Keratinocyte (primary cell): ENCODE results near the gene CEP63. TPM values are rescaled to one million over a fixed set of nuclear protein-coding genes. Genes with fewer than 3 reads are reported as not detected.

Source experiments
- DNase-seq: peaks from one replicate; pipeline ENCODE4 v3.0.0-alpha.2; 2011; ENCODE audit warnings: low read depth, missing footprints, low spot score
- FAIRE-seq: peaks from 2 replicates; lab custom pipeline; 2011; peaks lifted over from hg19 to GRCh38; lab: Jason Lieb, UNC
- H2AFZ ChIP-seq: 2 replicates; pipeline ENCODE4 v1.6.0; 2012; ENCODE audit warnings: low read length, control low read depth, inconsistent platforms; ENCODE audit not compliant: control insufficient read depth
- H3K27ac ChIP-seq: 2 replicates; pipeline ENCODE4 v1.5.1; 2011; ENCODE audit warnings: low read length; ENCODE audit not compliant: control insufficient read depth, insufficient read depth
- H3K27me3 ChIP-seq: 3 replicates; pipeline ENCODE4 v1.6.0; 2011; ENCODE audit warnings: low read length; ENCODE audit not compliant: control insufficient read depth, insufficient read depth; ENCODE audit errors: extremely low read depth
- H3K36me3 ChIP-seq, 2 experiments: 2 replicates in 1 of 2; 3 replicates in 1 of 2; pipeline ENCODE4 v1.5.1; 2011; ENCODE audit warnings: low read length in 2 of 2, mild to moderate bottlenecking in 1 of 2; ENCODE audit not compliant: control insufficient read depth in 2 of 2, insufficient read depth in 2 of 2; ENCODE audit errors: extremely low read depth in 1 of 2
- H3K4me1 ChIP-seq: 3 replicates; pipeline ENCODE4 v1.5.1; 2011; ENCODE audit warnings: low read length; ENCODE audit not compliant: control insufficient read depth, insufficient read depth; ENCODE audit errors: extremely low read depth
- H3K4me2 ChIP-seq: 3 replicates; pipeline ENCODE4 v1.6.0; 2011; ENCODE audit warnings: low read depth, low read length; ENCODE audit not compliant: control insufficient read depth, insufficient read depth; ENCODE audit errors: extremely low read depth
- H3K4me3 ChIP-seq, 3 experiments: fragments of 200-600 bp in 1 of 3; sonication (generic) in 1 of 3; 2 replicates in 2 of 3; 3 replicates in 1 of 3; pipeline ENCODE4 v1.5.1; 2011 to 2016; ENCODE audit warnings: low read length in 3 of 3, mild to moderate bottlenecking in 3 of 3, control low read depth in 2 of 3, inconsistent platforms in 1 of 3, low read depth in 1 of 3, mixed read lengths in 1 of 3, mixed run types in 1 of 3, moderate library complexity in 1 of 3; ENCODE audit not compliant: control insufficient read depth in 2 of 3, insufficient read depth in 2 of 3; ENCODE audit errors: extremely low read depth in 1 of 3
- H3K79me2 ChIP-seq: 2 replicates; pipeline ENCODE4 v1.6.0; 2012; ENCODE audit warnings: low read length; ENCODE audit not compliant: control insufficient read depth, insufficient read depth
- H3K9ac ChIP-seq: 3 replicates; pipeline ENCODE4 v1.6.0; 2011; ENCODE audit warnings: low read length; ENCODE audit not compliant: control insufficient read depth, insufficient read depth; ENCODE audit errors: extremely low read depth
- H3K9me1 ChIP-seq: 3 replicates; pipeline ENCODE4 v1.6.0; 2011; ENCODE audit warnings: low read length; ENCODE audit not compliant: control insufficient read depth, insufficient read depth; ENCODE audit errors: extremely low read depth
- H3K9me3 ChIP-seq: 2 replicates; pipeline ENCODE4 v1.5.1; 2012; ENCODE audit warnings: low read depth, low read length; ENCODE audit not compliant: control insufficient read depth
- H4K20me1 ChIP-seq: 3 replicates; pipeline ENCODE4 v1.6.0; 2011; ENCODE audit warnings: low read length; ENCODE audit not compliant: control insufficient read depth, insufficient read depth; ENCODE audit errors: extremely low read depth
- EZH2 ChIP-seq: IDR thresholded peaks from one replicate; pipeline ENCODE4 v1.6.1; 2012; ENCODE audit warnings: inconsistent platforms, mild to moderate bottlenecking, low read length, moderate library complexity
- dilution Hi-C: fragments of 300-500 bp; cut with MboI; formaldehyde crosslinking; loops from one replicate; pipeline ENCODE4 v1.7.0; 2020; ENCODE audit warnings: low sequenced_read_pairs; ENCODE audit not compliant: extremely low pct_ligation_motif_present
- polyA plus RNA-seq, 5 experiments: library from polyadenylated mRNA; depleted of rRNA in 3 of 5; stranded (reverse) in 3 of 5; stranded (forward) in 1 of 5; unstranded in 1 of 5; fragments of >200 nt; gene quantifications; 1 replicate in 1 of 5; 2 replicates in 3 of 5; 3 replicates in 1 of 5; pipeline versions ENCODE4 v1.2.1 to v1.2.3, GENCODE V29; 2011 to 2012; ENCODE audit warnings: missing spikeins in 2 of 5, low read depth in 1 of 5, low replicate concordance in 1 of 5
- TF ChIP-seq, protein P1 (sequence below), 3 experiments: IDR thresholded peaks in 1 of 3; conservative IDR thresholded peaks in 1 of 3; optimal IDR thresholded peaks in 1 of 3; 2 replicates in 2 of 3; 3 replicates in 1 of 3; pipeline versions ENCODE3 to v1.5.1; 2011; ENCODE audit warnings: low read length in 3 of 3, mild to moderate bottlenecking in 3 of 3, moderate library complexity in 2 of 3, control low read depth in 1 of 3, inconsistent platforms in 1 of 3; ENCODE audit not compliant: insufficient read depth in 2 of 3; ENCODE audit errors: extremely low read depth in 1 of 3

Gene CEP63
- polyA plus RNA-seq, 1 donor (not counting 4 experiments of a cell fraction or from before 2014, with no cell fraction given) = 10.1 TPM

DNA sequence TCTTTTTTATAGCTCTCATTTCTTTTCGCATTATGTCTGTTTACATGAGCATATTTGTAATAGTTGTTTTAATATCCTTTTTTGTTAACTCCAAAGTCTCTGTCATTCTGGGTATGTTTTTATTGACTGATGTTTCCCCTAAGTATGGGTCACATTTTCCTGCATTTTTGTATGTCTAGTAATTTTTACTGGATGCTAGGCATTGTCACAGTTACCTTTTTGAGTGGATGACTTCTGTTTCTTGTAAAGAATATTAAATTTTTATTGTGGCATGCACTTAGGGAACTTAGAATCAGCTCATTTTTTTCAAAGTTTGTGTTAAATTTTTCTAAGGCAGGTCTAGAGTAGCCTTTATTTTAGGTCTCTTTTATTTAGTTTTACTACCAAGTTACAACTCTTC lies 40.8 kb upstream of the CEP63 start:
- H2AFZ ChIP-seq = no peak overlapping the region
- no peaks in the 10 kb centered on the region for H3K36me3 ChIP-seq
- dilution Hi-C loops = no loop called here
- H3K27me3 ChIP-seq = no peaks in the 10 kb centered on the region
- H3K4me3 ChIP-seq = no peak overlapping the region
- no peaks in the 10 kb centered on the region for H3K9me1 ChIP-seq
- no peak overlapping the region for H3K9ac ChIP-seq
- H4K20me1 ChIP-seq = no peaks in the 10 kb centered on the region
- no peaks in the 10 kb centered on the region for H3K79me2 ChIP-seq
- TF ChIP-seq EZH2 = no peak
- TF ChIP-seq, protein P1, sequence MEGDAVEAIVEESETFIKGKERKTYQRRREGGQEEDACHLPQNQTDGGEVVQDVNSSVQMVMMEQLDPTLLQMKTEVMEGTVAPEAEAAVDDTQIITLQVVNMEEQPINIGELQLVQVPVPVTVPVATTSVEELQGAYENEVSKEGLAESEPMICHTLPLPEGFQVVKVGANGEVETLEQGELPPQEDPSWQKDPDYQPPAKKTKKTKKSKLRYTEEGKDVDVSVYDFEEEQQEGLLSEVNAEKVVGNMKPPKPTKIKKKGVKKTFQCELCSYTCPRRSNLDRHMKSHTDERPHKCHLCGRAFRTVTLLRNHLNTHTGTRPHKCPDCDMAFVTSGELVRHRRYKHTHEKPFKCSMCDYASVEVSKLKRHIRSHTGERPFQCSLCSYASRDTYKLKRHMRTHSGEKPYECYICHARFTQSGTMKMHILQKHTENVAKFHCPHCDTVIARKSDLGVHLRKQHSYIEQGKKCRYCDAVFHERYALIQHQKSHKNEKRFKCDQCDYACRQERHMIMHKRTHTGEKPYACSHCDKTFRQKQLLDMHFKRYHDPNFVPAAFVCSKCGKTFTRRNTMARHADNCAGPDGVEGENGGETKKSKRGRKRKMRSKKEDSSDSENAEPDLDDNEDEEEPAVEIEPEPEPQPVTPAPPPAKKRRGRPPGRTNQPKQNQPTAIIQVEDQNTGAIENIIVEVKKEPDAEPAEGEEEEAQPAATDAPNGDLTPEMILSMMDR (optimal IDR thresholded peaks at IDR 0.05 in 1 of 3, IDR thresholded peaks at IDR 0.05 in 1 of 3, conservative IDR thresholded peaks at IDR 0.05 in 1 of 3; ENCODE audit: extremely low read depth in 1 of 3, insufficient read depth in 2 of 3, low read length in 3 of 3) = no peak
- no peak for FAIRE-seq
- peaks cover 26% of the 10 kb centered on the region for H3K4me1 ChIP-seq
- H3K9me3 ChIP-seq = no peaks in the 10 kb centered on the region
- no peak overlapping the region for H3K27ac ChIP-seq
- no peak for DNase-seq
- H3K4me2 ChIP-seq = no peak overlapping the region

DNA sequence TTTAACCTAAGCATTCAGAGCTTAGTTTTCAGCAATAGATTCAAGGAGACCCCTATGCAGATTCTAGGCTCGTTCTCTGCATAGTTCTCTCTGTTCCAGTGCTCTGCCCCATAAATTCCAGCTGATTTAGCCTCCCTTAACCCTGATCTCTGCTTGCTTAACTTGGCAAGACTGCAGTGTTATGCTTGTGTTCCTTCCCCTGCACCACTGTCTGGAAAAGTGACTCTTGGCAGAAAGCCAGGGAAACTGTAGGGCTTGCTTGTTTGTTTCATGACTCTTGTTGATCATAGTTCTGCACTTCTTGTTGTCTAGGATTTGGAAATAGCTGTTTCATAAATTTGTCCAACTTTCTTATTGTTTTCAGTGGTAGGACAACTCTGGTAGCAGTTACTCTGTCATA lies 40.2 kb upstream of the CEP63 start:
- dilution Hi-C loops = no loop called here
- Histone ChIP-seq H3K36me3 (no peaks in the 10 kb centered on the region), H3K4me1 (peaks cover 26% of the 10 kb centered on the region), H3K27me3 (no peaks in the 10 kb centered on the region), H3K9me1 (no peaks in the 10 kb centered on the region), H3K4me2 (no peak overlapping the region), H3K27ac (no peak overlapping the region), H3K9me3 (no peaks in the 10 kb centered on the region), H3K79me2 (no peaks in the 10 kb centered on the region), H3K9ac (no peak overlapping the region), H4K20me1 (no peaks in the 10 kb centered on the region), H3K4me3 (no peak overlapping the region), H2AFZ (no peak overlapping the region)
- FAIRE-seq (peak; percentile 9), DNase-seq (no peak)
- no peak for TF ChIP-seq EZH2
- TF ChIP-seq, protein P1 (optimal IDR thresholded peaks at IDR 0.05 in 1 of 3, IDR thresholded peaks at IDR 0.05 in 1 of 3, conservative IDR thresholded peaks at IDR 0.05 in 1 of 3; ENCODE audit: extremely low read depth in 1 of 3, insufficient read depth in 2 of 3, low read length in 3 of 3) = no peak
